Ascending aorta (tissue), 2 donors: ENCODE data around the gene RPL12. TPM values are rescaled to one million over a fixed set of nuclear protein-coding genes. Genes with fewer than 3 reads are reported as not detected.
A peak's percentile ranks its signal among the peaks of the same experiment; 100 is the strongest.

Experiments used
- DNase-seq, 2 donors: peaks; one replicate each; pipeline ENCODE4 v3.0.0-alpha.2; 2019; ENCODE audit warnings: low spot score in 2 of 2
- H3K27ac ChIP-seq, 2 donors: fragments of 200-600 bp; sonication (generic); one replicate each; pipeline ENCODE4 v1.5.1; 2016 to 2017; ENCODE audit warnings: mild to moderate bottlenecking in 1 of 2
- H3K27me3 ChIP-seq: fragments of 200-600 bp; sonication (generic); one replicate; pipeline ENCODE4 v1.5.1; 2017
- H3K36me3 ChIP-seq, 2 donors: fragments of 200-600 bp; sonication (generic); one replicate each; pipeline ENCODE4 v1.5.1; 2016
- H3K4me1 ChIP-seq, 2 donors: fragments of 200-600 bp; sonication (generic); one replicate each; pipeline ENCODE4 v1.5.1; 2016 to 2017; ENCODE audit warnings: mild to moderate bottlenecking in 1 of 2
- H3K4me3 ChIP-seq, 2 donors: fragments of 200-600 bp; sonication (generic); one replicate each; pipeline ENCODE4 v1.5.1; 2016 to 2017; ENCODE audit warnings: mild to moderate bottlenecking in 1 of 2
- H3K9me3 ChIP-seq, 2 donors: fragments of 200-600 bp; sonication (generic); one replicate each; pipeline ENCODE4 v1.5.1; 2016
- CTCF ChIP-seq, 3 experiments: fragments of 200-600 bp in 2 of 3; fragments of 450-650 bp in 1 of 3; sonication (generic) in 2 of 3; IDR thresholded peaks; one replicate each; pipeline ENCODE4 v1.5.1; 2016 to 2019; ENCODE audit warnings: antibody characterized with exemption in 3 of 3, mild to moderate bottlenecking in 1 of 3, moderate library complexity in 1 of 3
- intact Hi-C: fragments of 100-400 bp; cut with DNase I; formaldehyde crosslinking; loops from one replicate; pipeline ENCODE4 v1.15.1; 2023
- total RNA-seq: library from RNA; depleted of rRNA; stranded (reverse); fragments of >200 nt; gene quantifications from one replicate; pipeline ENCODE4 v1.1.0, GENCODE V29; 2016

Gene RPL12
- total RNA-seq, 1 donor from 2014 or later, result 1,924 TPM

GRCh38 chr9:127423934-127424675 lies 27.1 kb downstream of the RPL12 start, which contains the start of gene ZNF79:
TSS of gene ZNF79 (plus strand) at chr9:127424382. CDS start at chr9:127424788, 406 bp downstream.
- Histone ChIP-seq H3K27me3 (no peaks in the 10 kb centered on the region), H3K9me3 (no peaks in the 10 kb centered on the region), H3K4me1 (peaks cover 7 to 28% of the 10 kb centered on the region in 2 donors), H3K27ac (peak within 1 kb of the TSS; percentile 79 to 91), H3K36me3 (peaks cover 7 to 13% of the 10 kb centered on the region in 2 donors), H3K4me3 (peak within 1 kb of the TSS; percentile 86)
- intact Hi-C loops, result loop anchor here (1.0 kb wide), 2 partner anchors 27 kb away; partner anchors contain the start of genes LRSAM1, RPL12 and SLC2A8
- DNase-seq, result peak; percentile 80 to 96
- TF ChIP-seq CTCF (IDR thresholded peaks at IDR 0.05), result no peak

GRCh38 chr9:127423476-127423933 lies 27.7 kb downstream of the RPL12 start:
- Histone ChIP-seq H3K4me1 (peaks cover 7 to 28% of the 10 kb centered on the region in 2 donors), H3K9me3 (no peaks in the 10 kb centered on the region), H3K4me3 (peak overlapping the region; percentile 86), H3K36me3 (peaks cover 1 to 7% of the 10 kb centered on the region in 2 donors), H3K27me3 (no peaks in the 10 kb centered on the region), H3K27ac (peak overlapping the region; percentile 79 to 91)
- DNase-seq, result no peak
- TF ChIP-seq CTCF (IDR thresholded peaks at IDR 0.05), result no peak
- intact Hi-C loops, result no loop called here

- TF ChIP-seq CTCF (IDR thresholded peaks at IDR 0.05), result no peak
- Histone ChIP-seq H3K27me3 (no peaks in the 10 kb centered on the region), H3K27ac (peak overlapping the region in 1 of 2 donors; percentile 79), H3K4me3 (peak overlapping the region; percentile 86), H3K4me1 (peaks cover 7 to 28% of the 10 kb centered on the region in 2 donors), H3K36me3 (peaks cover 0 to 1% of the 10 kb centered on the region in 2 donors), H3K9me3 (no peaks in the 10 kb centered on the region)
- no peak for DNase-seq
- intact Hi-C loops, result no loop called here
Measured at GRCh38 chr9:127422787-127423186, 28.4 kb downstream of the RPL12 start.

GRCh38 chr9:127422133-127422782 lies 28.9 kb downstream of the RPL12 start:
- DNase-seq, result no peak
- TF ChIP-seq CTCF (IDR thresholded peaks at IDR 0.05), result no peak
- H3K27me3 ChIP-seq, result no peaks in the 10 kb centered on the region
- H3K27ac ChIP-seq, result no peak overlapping the region
- H3K9me3 ChIP-seq, result no peaks in the 10 kb centered on the region
- H3K4me1 ChIP-seq, result peaks cover 7 to 28% of the 10 kb centered on the region in 2 donors
- H3K36me3 ChIP-seq, result no peaks in the 10 kb centered on the region
- intact Hi-C loops, result no loop called here
- H3K4me3 ChIP-seq, result peak overlapping the region; percentile 86

- H3K27me3 ChIP-seq, result no peaks in the 10 kb centered on the region
- no peak overlapping the region for H3K4me3 ChIP-seq
- DNase-seq, result no peak
- TF ChIP-seq CTCF (IDR thresholded peaks at IDR 0.05), result no peak
- H3K9me3 ChIP-seq, result no peaks in the 10 kb centered on the region
- intact Hi-C loops, result no loop called here
- no peaks in the 10 kb centered on the region for H3K36me3 ChIP-seq
- H3K4me1 ChIP-seq, result peaks cover 7 to 25% of the 10 kb centered on the region in 2 donors
- H3K27ac ChIP-seq, result no peak overlapping the region
Measured at GRCh38 chr9:127421057-127421456, 30.1 kb downstream of the RPL12 start.
